Activated naive CD8-positive, alpha-beta T cell treated with anti-CD3 and anti-CD28 coated beads, Interleukin-2, amount 50 U/mL, for 24 hours (primary cell): ENCODE measurements around the gene ANGPT4.

Experiments used
- ATAC-seq: fragments of 150-1000 bp; cut with Tn5 transposase; one replicate; pipeline ENCODE4 v1.10.0; 2021
- DNase-seq: peaks from one replicate; pipeline ENCODE4 v3.0.0; 2021
- H3K27ac Mint-ChIP-seq: one replicate; pipeline ENCODE4 v1.8.0; 2021; ENCODE audit warnings: mild to moderate bottlenecking, mixed read lengths
- H3K27me3 Mint-ChIP-seq: one replicate; pipeline ENCODE4 v1.8.0; 2021; ENCODE audit warnings: mixed read lengths
- H3K36me3 Mint-ChIP-seq: one replicate; pipeline ENCODE4 v1.8.0; 2021; ENCODE audit warnings: low read depth, mixed read lengths
- H3K4me1 Mint-ChIP-seq: one replicate; pipeline ENCODE4 v1.8.0; 2021; ENCODE audit warnings: mixed read lengths
- H3K4me3 Mint-ChIP-seq: one replicate; pipeline ENCODE4 v1.8.0; 2021; ENCODE audit warnings: mild to moderate bottlenecking, moderate library complexity, mixed read lengths
- H3K9me3 Mint-ChIP-seq: one replicate; pipeline ENCODE4 v1.8.0; 2021; ENCODE audit warnings: mixed read lengths

The ANGPT4 gene, protein sequence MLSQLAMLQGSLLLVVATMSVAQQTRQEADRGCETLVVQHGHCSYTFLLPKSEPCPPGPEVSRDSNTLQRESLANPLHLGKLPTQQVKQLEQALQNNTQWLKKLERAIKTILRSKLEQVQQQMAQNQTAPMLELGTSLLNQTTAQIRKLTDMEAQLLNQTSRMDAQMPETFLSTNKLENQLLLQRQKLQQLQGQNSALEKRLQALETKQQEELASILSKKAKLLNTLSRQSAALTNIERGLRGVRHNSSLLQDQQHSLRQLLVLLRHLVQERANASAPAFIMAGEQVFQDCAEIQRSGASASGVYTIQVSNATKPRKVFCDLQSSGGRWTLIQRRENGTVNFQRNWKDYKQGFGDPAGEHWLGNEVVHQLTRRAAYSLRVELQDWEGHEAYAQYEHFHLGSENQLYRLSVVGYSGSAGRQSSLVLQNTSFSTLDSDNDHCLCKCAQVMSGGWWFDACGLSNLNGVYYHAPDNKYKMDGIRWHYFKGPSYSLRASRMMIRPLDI

DNA sequence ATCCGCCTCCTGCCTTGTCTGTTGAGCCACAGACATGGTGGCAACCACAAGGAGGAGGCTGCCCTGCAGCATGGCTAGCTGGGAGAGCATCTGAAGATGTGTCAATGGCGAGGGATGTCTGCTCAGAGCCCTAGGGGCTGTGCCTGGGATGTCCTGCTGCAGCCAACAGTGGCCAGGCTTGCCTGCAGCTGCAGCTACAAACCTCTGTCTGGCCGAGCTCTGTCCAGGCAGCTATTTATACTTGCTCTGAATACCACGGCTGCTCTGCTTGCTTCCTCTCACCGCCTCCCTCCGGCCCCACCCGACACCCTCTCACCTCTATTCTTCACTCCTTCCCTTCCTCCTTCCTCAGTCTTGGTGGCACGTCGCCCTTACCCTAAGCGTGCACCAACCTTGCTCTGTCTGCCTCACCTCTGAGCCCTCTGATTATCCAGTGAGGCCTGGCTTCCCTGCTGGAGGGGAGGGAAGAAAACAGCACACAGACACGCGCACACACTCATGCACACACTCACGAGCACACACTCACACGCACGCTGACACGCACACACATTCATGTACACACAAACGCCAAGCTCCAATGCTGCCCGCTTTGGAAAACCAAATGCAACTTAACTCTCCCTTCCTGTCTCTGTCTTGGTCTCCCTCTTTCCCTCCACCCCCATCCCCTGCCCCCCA, at the start of gene ANGPT4:
TSS of gene ANGPT4 (minus strand) at position 210 of the 675 bp plus-strand sequence. CDS start at position 90, 120 bp downstream.
- no peak within 1 kb of the TSS for H3K4me3 Mint-ChIP-seq
- DNase-seq, result no peak
- H3K4me1 Mint-ChIP-seq, result no peaks in the 10 kb centered on the region
- ATAC-seq, result no peak
- H3K27ac Mint-ChIP-seq, result no peak within 1 kb of the TSS
- H3K27me3 Mint-ChIP-seq, result peaks cover 3% of the 10 kb centered on the region
- no peaks in the 10 kb centered on the region for H3K36me3 Mint-ChIP-seq
- no peaks in the 10 kb centered on the region for H3K9me3 Mint-ChIP-seq

GRCh38 chr20:963795-964194, 47.7 kb upstream of the ANGPT4 start:
- no peaks in the 10 kb centered on the region for H3K4me1 Mint-ChIP-seq
- ATAC-seq, result no peak
- H3K27me3 Mint-ChIP-seq, result peaks cover 7% of the 10 kb centered on the region
- H3K36me3 Mint-ChIP-seq, result no peaks in the 10 kb centered on the region
- H3K27ac Mint-ChIP-seq, result no peak overlapping the region
- no peak for DNase-seq
- no peak overlapping the region for H3K4me3 Mint-ChIP-seq
- no peaks in the 10 kb centered on the region for H3K9me3 Mint-ChIP-seq

DNA sequence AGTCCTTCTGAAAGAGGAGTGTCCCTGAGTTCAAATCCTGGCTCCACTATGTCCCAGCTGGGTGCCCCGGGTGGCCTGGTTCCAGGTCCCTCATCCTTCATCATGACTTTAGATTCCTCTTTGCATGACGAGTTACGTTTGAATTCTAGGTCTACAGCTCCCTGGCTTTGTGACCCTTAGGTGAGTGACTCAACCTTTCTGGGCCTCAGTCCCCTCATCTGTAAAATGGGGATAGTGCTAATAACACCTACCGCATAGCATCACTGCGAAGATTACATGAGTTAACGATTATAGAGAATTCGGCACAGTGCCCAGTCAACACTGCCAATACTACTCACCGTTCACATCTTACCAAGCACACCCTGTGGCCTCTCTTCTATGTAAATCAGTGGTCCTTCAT, 46.5 kb upstream of the ANGPT4 start:
- no peaks in the 10 kb centered on the region for H3K4me1 Mint-ChIP-seq
- peaks cover 2% of the 10 kb centered on the region for H3K27me3 Mint-ChIP-seq
- DNase-seq (no peak), ATAC-seq (no peak)
- no peak overlapping the region for H3K27ac Mint-ChIP-seq
- no peak overlapping the region for H3K4me3 Mint-ChIP-seq
- no peaks in the 10 kb centered on the region for H3K9me3 Mint-ChIP-seq
- H3K36me3 Mint-ChIP-seq, result no peaks in the 10 kb centered on the region

- no peak for DNase-seq
- H3K36me3 Mint-ChIP-seq, result no peaks in the 10 kb centered on the region
Measured at GRCh38 chr20:962223-962622, 46.1 kb upstream of the ANGPT4 start.

DNA sequence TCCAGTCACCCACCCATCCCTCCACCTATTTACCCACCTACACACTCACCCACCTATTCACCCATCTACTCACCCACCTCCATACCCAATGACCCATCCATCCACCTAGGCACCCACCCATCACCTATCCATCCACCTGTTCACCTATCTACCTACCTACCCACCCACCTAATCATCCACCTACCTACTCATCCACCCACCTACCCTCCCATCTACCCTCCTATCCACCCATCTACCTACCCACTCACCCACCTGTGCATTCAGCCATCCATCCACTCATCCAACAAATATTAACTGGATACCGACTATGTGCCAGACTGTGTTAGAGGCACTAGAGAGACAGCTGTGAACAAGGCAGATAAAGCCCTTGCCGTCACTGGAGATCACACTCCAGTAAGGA, 45.6 kb upstream of the ANGPT4 start:
- ATAC-seq (no peak), DNase-seq (no peak)
- no peaks in the 10 kb centered on the region for H3K4me1 Mint-ChIP-seq
- peaks cover 5% of the 10 kb centered on the region for H3K27me3 Mint-ChIP-seq
- no peak overlapping the region for H3K27ac Mint-ChIP-seq
- no peak overlapping the region for H3K4me3 Mint-ChIP-seq
- H3K36me3 Mint-ChIP-seq, result no peaks in the 10 kb centered on the region
- H3K9me3 Mint-ChIP-seq, result no peaks in the 10 kb centered on the region

More at GRCh38 chr20:962223-962622, 46.1 kb upstream of the ANGPT4 start:
- no peaks in the 10 kb centered on the region for H3K9me3 Mint-ChIP-seq
- H3K27me3 Mint-ChIP-seq, result peaks cover 5% of the 10 kb centered on the region
- H3K27ac Mint-ChIP-seq, result no peak overlapping the region
- no peak for ATAC-seq
- no peak overlapping the region for H3K4me3 Mint-ChIP-seq
- H3K4me1 Mint-ChIP-seq, result no peaks in the 10 kb centered on the region

DNA sequence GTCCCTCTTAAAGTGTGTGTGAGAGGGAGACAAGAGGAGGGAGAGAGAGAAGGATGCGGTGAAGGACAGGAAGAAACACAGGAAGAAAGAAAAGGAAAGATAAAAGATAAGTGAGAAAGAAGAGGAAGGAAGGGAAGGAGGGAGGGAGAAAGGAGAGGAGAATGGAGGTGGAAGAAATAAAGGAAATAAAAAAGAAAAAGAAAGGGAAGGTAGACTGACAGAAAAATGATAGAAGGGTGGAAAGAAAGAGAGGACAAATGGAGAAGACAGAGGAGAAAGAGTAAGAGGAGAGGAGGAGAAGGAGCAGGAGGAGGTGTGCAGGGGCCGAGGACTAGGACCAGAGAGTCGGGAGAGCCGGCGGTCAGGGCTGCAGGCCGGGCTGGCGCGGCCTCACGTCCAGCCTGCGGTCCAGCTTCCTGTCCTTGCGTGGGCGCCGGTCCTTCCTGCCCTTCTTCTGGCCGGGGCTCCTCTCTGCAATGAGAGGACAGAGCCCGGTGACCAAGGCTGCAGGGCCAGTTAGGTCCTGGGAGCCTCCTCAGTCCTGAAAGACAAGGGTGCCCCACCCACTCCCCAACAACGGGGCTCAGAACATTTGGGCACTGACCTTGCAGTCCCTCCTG, 44.0 kb upstream of the ANGPT4 start:
- no peak for ATAC-seq
- Mint-ChIP-seq H3K36me3 (no peaks in the 10 kb centered on the region), H3K4me3 (no peak overlapping the region), H3K27me3 (peaks cover 18% of the 10 kb centered on the region), H3K9me3 (no peaks in the 10 kb centered on the region), H3K27ac (no peak overlapping the region), H3K4me1 (no peaks in the 10 kb centered on the region)
- DNase-seq, result no peak

- no peaks in the 10 kb centered on the region for H3K4me1 Mint-ChIP-seq
- H3K27ac Mint-ChIP-seq, result no peak overlapping the region
- H3K4me3 Mint-ChIP-seq, result no peak overlapping the region
- H3K27me3 Mint-ChIP-seq, result peaks cover 22% of the 10 kb centered on the region
- ATAC-seq (no peak), DNase-seq (no peak)
- no peaks in the 10 kb centered on the region for H3K9me3 Mint-ChIP-seq
- H3K36me3 Mint-ChIP-seq, result no peaks in the 10 kb centered on the region
Measured at GRCh38 chr20:958936-959815, 43.0 kb upstream of the ANGPT4 start.

DNA sequence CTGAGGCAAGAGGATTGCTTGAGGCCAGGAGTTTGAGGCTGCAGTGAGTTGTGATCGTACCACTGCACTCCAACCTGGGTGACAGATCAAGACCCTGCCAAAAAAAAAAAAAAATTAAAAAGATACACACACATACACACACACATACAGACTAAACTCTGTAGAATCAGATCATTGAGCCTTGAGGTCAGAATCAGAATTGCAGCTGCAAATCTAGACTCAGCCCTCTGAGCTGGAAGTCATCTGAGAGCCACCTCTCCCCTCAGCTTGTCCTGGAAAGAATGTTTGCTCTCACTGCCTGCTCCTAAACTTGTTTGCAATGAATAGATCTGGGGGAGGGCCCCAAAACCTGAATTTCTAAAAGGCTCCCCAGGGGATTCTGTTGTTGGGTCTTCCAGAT, 41.4 kb upstream of the ANGPT4 start:
- H3K27ac Mint-ChIP-seq, result no peak overlapping the region
- H3K9me3 Mint-ChIP-seq, result no peaks in the 10 kb centered on the region
- no peak for ATAC-seq
- peaks cover 27% of the 10 kb centered on the region for H3K27me3 Mint-ChIP-seq
- no peaks in the 10 kb centered on the region for H3K36me3 Mint-ChIP-seq
- H3K4me1 Mint-ChIP-seq, result no peaks in the 10 kb centered on the region
- no peak overlapping the region for H3K4me3 Mint-ChIP-seq
- no peak for DNase-seq

DNA sequence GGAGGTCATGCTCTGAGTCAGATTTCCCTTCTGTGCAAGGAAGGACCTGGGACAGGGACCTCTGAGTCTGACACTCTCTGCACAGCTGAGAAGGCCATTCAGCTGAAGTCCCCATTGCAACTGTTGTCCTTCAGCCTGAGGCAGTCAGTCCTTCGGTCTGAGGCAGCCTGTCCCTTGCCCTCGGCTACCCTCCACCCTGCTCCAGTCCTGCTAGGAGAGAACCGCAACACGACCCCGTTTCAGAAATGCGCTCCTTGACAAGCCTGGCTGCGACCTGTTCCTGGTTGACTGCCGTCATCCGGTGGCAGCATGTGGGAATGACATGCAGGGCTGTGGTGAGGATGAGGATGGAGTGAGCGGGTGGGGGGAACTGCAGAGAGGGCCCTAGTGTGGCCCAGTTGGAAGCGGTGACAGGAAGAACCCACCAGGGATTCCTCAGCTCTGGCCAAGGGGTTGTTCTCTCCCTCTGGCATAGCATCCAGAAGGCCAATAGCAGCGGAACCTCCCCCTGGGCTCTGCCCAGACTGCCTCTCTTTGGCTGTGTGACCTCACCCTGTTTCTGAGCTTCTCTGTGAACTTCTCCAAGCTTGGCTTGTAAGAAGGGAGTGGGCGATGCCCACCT, 40.3 kb upstream of the ANGPT4 start:
- Mint-ChIP-seq H3K4me3 (no peak overlapping the region), H3K27me3 (peaks cover 30% of the 10 kb centered on the region), H3K36me3 (no peaks in the 10 kb centered on the region), H3K9me3 (no peaks in the 10 kb centered on the region), H3K27ac (no peak overlapping the region), H3K4me1 (no peaks in the 10 kb centered on the region)
- DNase-seq (peak; percentile 75), ATAC-seq (peak; percentile 71)

- Mint-ChIP-seq H3K9me3 (no peaks in the 10 kb centered on the region), H3K27ac (no peak overlapping the region), H3K4me1 (no peaks in the 10 kb centered on the region), H3K36me3 (no peaks in the 10 kb centered on the region), H3K27me3 (peaks cover 30% of the 10 kb centered on the region), H3K4me3 (no peak overlapping the region)
- ATAC-seq (no peak), DNase-seq (no peak)
Measured at GRCh38 chr20:955656-956055, 39.5 kb upstream of the ANGPT4 start.

GRCh38 chr20:955111-955510, 39.0 kb upstream of the ANGPT4 start:
- H3K36me3 Mint-ChIP-seq, result no peaks in the 10 kb centered on the region
- no peak overlapping the region for H3K27ac Mint-ChIP-seq
- H3K4me1 Mint-ChIP-seq, result no peaks in the 10 kb centered on the region
- H3K9me3 Mint-ChIP-seq, result no peaks in the 10 kb centered on the region
- no peak for ATAC-seq
- H3K4me3 Mint-ChIP-seq, result no peak overlapping the region
- peaks cover 30% of the 10 kb centered on the region for H3K27me3 Mint-ChIP-seq
- DNase-seq, result no peak

DNA sequence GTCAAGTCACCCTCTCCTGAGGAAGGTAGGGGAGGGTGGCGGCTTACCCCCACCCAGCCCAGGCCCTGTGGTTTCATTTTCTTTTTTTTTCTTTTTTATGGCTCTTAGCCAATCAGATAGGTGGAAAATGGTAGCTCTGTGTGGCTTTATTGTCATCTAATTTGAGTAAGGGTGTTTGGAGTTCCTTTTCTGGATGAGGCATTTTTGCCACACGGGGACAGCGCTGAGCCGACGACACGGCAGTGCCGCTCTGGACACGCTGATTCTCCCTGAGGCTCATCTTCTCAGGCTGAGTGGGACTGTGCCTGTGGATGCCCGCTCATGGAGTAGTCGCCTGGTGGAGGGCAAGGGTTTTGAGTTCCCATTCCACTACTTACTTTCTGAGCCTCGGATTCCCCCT, 37.6 kb upstream of the ANGPT4 start:
- Mint-ChIP-seq H3K9me3 (no peaks in the 10 kb centered on the region), H3K27me3 (peaks cover 36% of the 10 kb centered on the region), H3K27ac (no peak overlapping the region), H3K4me1 (no peaks in the 10 kb centered on the region), H3K4me3 (no peak overlapping the region), H3K36me3 (no peaks in the 10 kb centered on the region)
- ATAC-seq (no peak), DNase-seq (no peak)

DNA sequence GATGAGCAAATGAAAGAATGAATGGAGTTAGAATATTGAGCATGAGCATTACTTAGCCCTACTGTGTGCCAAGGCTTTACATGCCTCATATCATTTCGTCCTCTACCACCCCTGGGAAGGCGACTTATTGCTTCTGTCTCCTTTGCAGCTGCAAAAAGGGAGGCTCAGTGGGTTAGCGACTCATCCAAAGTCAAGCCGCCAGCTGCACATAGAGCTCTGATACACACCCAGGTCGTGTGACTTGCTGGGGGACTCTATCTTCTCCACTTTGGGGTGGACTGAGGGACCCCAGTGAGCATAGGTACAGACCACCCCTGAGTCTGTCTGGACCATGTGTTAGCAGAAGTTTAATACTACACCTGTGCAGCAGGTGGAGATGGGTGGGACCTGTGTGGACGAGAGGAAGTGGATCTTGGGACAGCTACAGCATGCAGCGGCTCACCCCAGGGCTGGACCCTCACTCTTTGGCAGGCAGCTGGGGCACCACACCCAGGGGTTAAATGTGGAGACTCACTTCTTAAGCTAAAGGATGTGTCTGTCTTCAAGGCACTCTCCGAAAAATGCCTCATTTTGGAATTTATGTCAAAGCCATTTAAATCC, 36.2 kb upstream of the ANGPT4 start:
- Mint-ChIP-seq H3K27ac (no peak overlapping the region), H3K4me1 (no peaks in the 10 kb centered on the region), H3K4me3 (no peak overlapping the region), H3K36me3 (no peaks in the 10 kb centered on the region), H3K27me3 (peaks cover 36% of the 10 kb centered on the region), H3K9me3 (no peaks in the 10 kb centered on the region)
- no peak for DNase-seq
- no peak for ATAC-seq
